ENCODE data around the gene LTA4H.
A peak's percentile ranks its signal among the peaks of the same experiment; 100 is the strongest.
"Not testable (repeated sequence)": the region's sequence is repeated elsewhere in the genome, so short reads cannot be mapped to it uniquely, and the experiment has no call there.

Gene LTA4H

GRCh38 chr12:96035283-96036236, at the start of gene LTA4H:
LTA4H (minus strand) TSS chr12:96035587; CDS start chr12:96035519, 68 bp downstream.
- peak; percentile 94 for DNase-seq (ENCODE audit: low read depth)

GRCh38 chr12:96084624-96085023, 49.2 kb upstream of the LTA4H start:
- no peak for DNase-seq (ENCODE audit: low read depth)

- no peak for DNase-seq (ENCODE audit: low read depth)
Observed at GRCh38 chr12:96083020-96083719, 47.8 kb upstream of the LTA4H start.

GRCh38 chr12:96081596-96081995, 46.2 kb upstream of the LTA4H start:
- DNase-seq (ENCODE audit: low read depth), result no peak

- DNase-seq (ENCODE audit: low read depth), result no peak
Observed at GRCh38 chr12:96078231-96079135, 43.1 kb upstream of the LTA4H start.

GRCh38 chr12:96077081-96077480, 41.7 kb upstream of the LTA4H start:
- no peak for DNase-seq (ENCODE audit: low read depth)

- DNase-seq (ENCODE audit: low read depth), result no peak
Observed at GRCh38 chr12:96075560-96075959, 40.2 kb upstream of the LTA4H start.

GRCh38 chr12:96073346-96074330, 38.3 kb upstream of the LTA4H start:
- no peak for DNase-seq (ENCODE audit: low read depth)

GRCh38 chr12:96070670-96071279, 35.4 kb upstream of the LTA4H start:
- no peak for DNase-seq (ENCODE audit: low read depth)

GRCh38 chr12:96069511-96070231, 34.3 kb upstream of the LTA4H start:
- DNase-seq (ENCODE audit: low read depth), result no peak

GRCh38 chr12:96068636-96069035, 33.2 kb upstream of the LTA4H start:
- no peak for DNase-seq (ENCODE audit: low read depth)

GRCh38 chr12:96068111-96068510, 32.7 kb upstream of the LTA4H start:
- no peak for DNase-seq (ENCODE audit: low read depth)

GRCh38 chr12:96065776-96066175, 30.4 kb upstream of the LTA4H start:
- DNase-seq (ENCODE audit: low read depth), result not testable (repeated sequence)

- no peak for DNase-seq (ENCODE audit: low read depth)
Observed at GRCh38 chr12:96064966-96065365, 29.6 kb upstream of the LTA4H start.

- no peak for DNase-seq (ENCODE audit: low read depth)
Observed at GRCh38 chr12:96064271-96064670, 28.9 kb upstream of the LTA4H start.

GRCh38 chr12:96063046-96063445, 27.7 kb upstream of the LTA4H start:
- DNase-seq (ENCODE audit: low read depth), result no peak

GRCh38 chr12:96061864-96062453, 26.6 kb upstream of the LTA4H start:
- DNase-seq (ENCODE audit: low read depth), result peak; percentile 52

- DNase-seq (ENCODE audit: low read depth), result no peak
Observed at GRCh38 chr12:96061323-96061722, 25.9 kb upstream of the LTA4H start.

- no peak for DNase-seq (ENCODE audit: low read depth)
Observed at GRCh38 chr12:96060041-96060440, 24.7 kb upstream of the LTA4H start.
